CD14-positive monocyte (primary cell): ENCODE results near the gene PTP4A1. TPM values are rescaled to one million over a fixed set of nuclear protein-coding genes. Genes with fewer than 3 reads are reported as not detected.

ENCODE experiments used
- DNase-seq, 3 donors: peaks; one replicate each; pipeline ENCODE4 v3.0.0-alpha.2; 2011 to 2022
- H2AFZ ChIP-seq: 2 replicates; pipeline ENCODE4 v1.6.0; 2012; ENCODE audit warnings: mild to moderate bottlenecking, low read depth, low read length, inconsistent platforms; ENCODE audit not compliant: insufficient read depth, poor library complexity, severe bottlenecking
- H3K27ac ChIP-seq, 2 donors: 1 replicate in 1 of 2; 2 replicates in 1 of 2; pipeline ENCODE4 v1.5.1; 2012 to 2013; ENCODE audit warnings: low read length in 2 of 2, control low read depth in 1 of 2, inconsistent platforms in 1 of 2, low read depth in 1 of 2, mild to moderate bottlenecking in 1 of 2
- H3K27me3 ChIP-seq, 2 donors: one replicate each; pipeline versions ENCODE4 v1.6.0 to v1.6.1; 2011 to 2013; ENCODE audit warnings: low read length in 2 of 2; ENCODE audit not compliant: control insufficient read depth in 2 of 2, insufficient read depth in 2 of 2
- H3K36me3 ChIP-seq, 2 donors: replicated peaks in 1 of 2; 1 replicate in 1 of 2; 2 replicates in 1 of 2; pipeline versions ENCODE4 v1.5.1 to v1.6.1; 2012 to 2013; ENCODE audit warnings: low read length in 2 of 2, control low read depth in 1 of 2, inconsistent platforms in 1 of 2, mild to moderate bottlenecking in 1 of 2; ENCODE audit not compliant: insufficient read depth in 2 of 2, control insufficient read depth in 1 of 2
- H3K4me1 ChIP-seq, 2 donors: 1 replicate in 1 of 2; 2 replicates in 1 of 2; pipeline versions ENCODE4 v1.5.1 to v1.6.1; 2012 to 2013; ENCODE audit warnings: low read length in 2 of 2, control low read depth in 1 of 2, inconsistent platforms in 1 of 2, mild to moderate bottlenecking in 1 of 2, moderate library complexity in 1 of 2; ENCODE audit not compliant: insufficient read depth in 2 of 2, control insufficient read depth in 1 of 2
- H3K4me2 ChIP-seq: replicated peaks from 2 replicates; pipeline ENCODE3; 2012; ENCODE audit warnings: low read length, moderate library complexity, mild to moderate bottlenecking; ENCODE audit not compliant: poor library complexity, severe bottlenecking; ENCODE audit errors: extremely low read depth
- H3K4me3 ChIP-seq, 3 experiments: fragments of 200-600 bp in 1 of 3; sonication (generic) in 1 of 3; replicated peaks in 1 of 3; 1 replicate in 2 of 3; 2 replicates in 1 of 3; pipeline ENCODE4 v1.5.1; 2011 to 2013; ENCODE audit warnings: low read length in 3 of 3, mild to moderate bottlenecking in 3 of 3, control low read depth in 2 of 3, low read depth in 2 of 3, inconsistent platforms in 1 of 3, moderate library complexity in 1 of 3
- H3K79me2 ChIP-seq: 2 replicates; pipeline ENCODE4 v1.6.0; 2012; ENCODE audit warnings: mild to moderate bottlenecking, control low read depth, inconsistent platforms, low read length, moderate library complexity; ENCODE audit not compliant: insufficient read depth
- H3K9ac ChIP-seq: 2 replicates; pipeline ENCODE4 v1.6.0; 2017; ENCODE audit warnings: low read length, mild to moderate bottlenecking; ENCODE audit not compliant: insufficient read depth, poor library complexity, severe bottlenecking
- H3K9me3 ChIP-seq, 2 donors: replicated peaks in 1 of 2; 1 replicate in 1 of 2; 2 replicates in 1 of 2; pipeline versions ENCODE4 v1.5.1 to v1.6.1; 2012 to 2013; ENCODE audit warnings: low read length in 2 of 2, control low read depth in 1 of 2; ENCODE audit not compliant: control insufficient read depth in 1 of 2, insufficient read depth in 1 of 2
- H4K20me1 ChIP-seq: 2 replicates; pipeline ENCODE4 v1.6.0; 2012; ENCODE audit warnings: mild to moderate bottlenecking, low read length, control low read depth, moderate library complexity; ENCODE audit not compliant: insufficient read depth
- H3K27ac Mint-ChIP-seq, 7 donors: one replicate each; pipeline ENCODE4 v1.8.0; 2020; ENCODE audit warnings: mild to moderate bottlenecking in 7 of 7, mixed read lengths in 7 of 7, moderate library complexity in 6 of 7, inconsistent platforms in 2 of 7
- H3K27me3 Mint-ChIP-seq, 3 donors: one replicate each; pipeline ENCODE4 v1.8.0; 2021 to 2022; ENCODE audit warnings: low read depth in 3 of 3, mild to moderate bottlenecking in 3 of 3, mixed read lengths in 3 of 3, moderate library complexity in 3 of 3, inconsistent platforms in 1 of 3
- H3K36me3 Mint-ChIP-seq, 2 donors: one replicate each; pipeline ENCODE4 v1.8.0; 2020; ENCODE audit warnings: mixed read lengths in 2 of 2, inconsistent platforms in 1 of 2, mild to moderate bottlenecking in 1 of 2
- H3K4me1 Mint-ChIP-seq: one replicate; pipeline ENCODE4 v1.8.0; 2020; ENCODE audit warnings: mild to moderate bottlenecking, mixed read lengths
- H3K4me3 Mint-ChIP-seq, 2 donors: one replicate each; pipeline ENCODE4 v1.8.0; 2020; ENCODE audit warnings: mild to moderate bottlenecking in 2 of 2, mixed read lengths in 2 of 2, moderate library complexity in 1 of 2
- H3K9me3 Mint-ChIP-seq, 7 donors: one replicate each; pipeline ENCODE4 v1.8.0; 2020 to 2022; ENCODE audit warnings: mixed read lengths in 7 of 7, mild to moderate bottlenecking in 6 of 7, moderate library complexity in 6 of 7, inconsistent platforms in 2 of 7
- CTCF ChIP-seq: fragments of 200-600 bp; IDR thresholded peaks from one replicate; pipeline ENCODE4 v1.8.0; 2022; ENCODE audit warnings: antibody characterized with exemption, mild to moderate bottlenecking
- WGBS: methylation state at CpG from one replicate; pipeline ENCODE4 v1.1.5; 2013; ENCODE audit warnings: missing lambda C conversion rate; ENCODE audit not compliant: insufficient coverage; 5-methylcytosine and 5-hydroxymethylcytosine counted together
- intact Hi-C, 2 donors: fragments of 100-400 bp; cut with micrococcal nuclease; formaldehyde crosslinking; loops; one replicate each; pipeline versions ENCODE4 v1.15.0 to v1.15.1; 2023
- polyA plus RNA-seq, 3 donors: library from polyadenylated mRNA; depleted of rRNA in 1 of 3; unstranded in 2 of 3; stranded (reverse) in 1 of 3; fragments of 300-500 nt in 2 of 3; fragments of >200 nt in 1 of 3; fragmentation: Illumina TruSeq in 2 of 3; gene quantifications; 1 replicate in 2 of 3; 2 replicates in 1 of 3; pipeline ENCODE4 v1.2.3, GENCODE V29; 2012 to 2021

Gene PTP4A1
- polyA plus RNA-seq, 3 donors = 73.4 to 106 (median 96.1) TPM

- H3K79me2 ChIP-seq = no peaks in the 10 kb centered on the region
- H4K20me1 ChIP-seq = no peaks in the 10 kb centered on the region
- Mint-ChIP-seq H3K4me3 (peak overlapping the region; percentile 82 to 95), H3K36me3 (no peaks in the 10 kb centered on the region), H3K9me3 (peaks cover 0 to 2% (median 0%) of the 10 kb centered on the region in 7 donors), H3K4me1 (peaks cover 16% of the 10 kb centered on the region), H3K27me3 (peaks cover 0 to 6% (median 2%) of the 10 kb centered on the region in 3 donors), H3K27ac (no peak overlapping the region)
- peaks cover 9 to 13% of the 10 kb centered on the region in 2 donors for H3K4me1 ChIP-seq
- no peaks in the 10 kb centered on the region for H3K36me3 ChIP-seq
- 83% methylated on average over 1 of the region's 6 CpGs for WGBS
- peak overlapping the region in 1 of 3 experiments; percentile 77 for H3K4me3 ChIP-seq
- DNase-seq = no peak
- no peaks in the 10 kb centered on the region for H3K9me3 ChIP-seq
- peaks cover 0 to 3% of the 10 kb centered on the region in 2 donors for H3K27me3 ChIP-seq
- TF ChIP-seq CTCF = no peak
- H3K4me2 ChIP-seq = peak overlapping the region; percentile 79
- H2AFZ ChIP-seq = peak overlapping the region; percentile 88
- intact Hi-C loops = loop anchor here in 1 of 2 donors (5.0 to 10.0 kb wide), 2 partner anchors 87 to 165 kb away; no protein-coding TSS in a partner anchor
- no peak overlapping the region for H3K27ac ChIP-seq
- H3K9ac ChIP-seq = no peak overlapping the region
Measured at GRCh38 chr6:63597141-63598048, 25.1 kb downstream of the PTP4A1 start.
